ENCODE results near the gene BTF3. TPM values are rescaled to one million over a fixed set of nuclear protein-coding genes. Genes with fewer than 3 reads are reported as not detected.

The BTF3 gene
- total and polyA plus RNA-seq, 9 of the 15 experiments (the other 6 are each of a cell fraction or from before 2014, with no cell fraction given): 534 to 1,637 (median 848) TPM

- H3K4me1 ChIP-seq (replicated peaks in 1 of 2; ENCODE audit: control insufficient read depth in 2 of 2, insufficient read depth in 2 of 2, low read length in 2 of 2): peaks cover 9 to 12% of the 10 kb centered on the region in 2 experiments; a peak in 3 of 5 replicates
- no peaks in the 10 kb centered on the region for H3K36me3 ChIP-seq (ENCODE audit: control insufficient read depth, insufficient read depth, low read length)
- CTCF ChIA-PET (ENCODE audit: low intra/inter-chr PET ratio): no interaction called here
- H3K4me2 ChIP-seq (ENCODE audit: insufficient read depth, low read length): peak overlapping the region; percentile 39
- H3K79me2 ChIP-seq (ENCODE audit: control insufficient read depth, insufficient read depth, low read length): no peaks in the 10 kb centered on the region
- intact Hi-C loops (cut with micrococcal nuclease): no loop called here
- in situ Hi-C loops (cut with MboI): no loop called here
- ATAC-seq: peak; percentile 96
- no TSS peak for BruUV-seq (replicated peaks)
- FAIRE-seq: peak; percentile 99
- 0% methylated on average over 3 of the region's 3 CpGs for WGBS (ENCODE audit: insufficient coverage, low coverage, missing lambda C conversion rate)
- no peaks in the 10 kb centered on the region for H3K9me3 ChIP-seq (replicated peaks; ENCODE audit: control insufficient read depth, insufficient read depth, low read depth, low read length)
- DNase-seq (ENCODE audit: extremely low read depth in 1 of 4, low spot score in 3 of 4): peak; percentile 54 to 86 (median 64)
- peak overlapping the region; percentile 27 for H3K27ac ChIP-seq (ENCODE audit: extremely low read depth, low read depth, low read length)
- H3K9me1 ChIP-seq (ENCODE audit: control insufficient read depth, insufficient read depth, low read length): no peaks in the 10 kb centered on the region
- H2AFZ ChIP-seq (ENCODE audit: low read depth, low read length): peak overlapping the region; percentile 30
- H3K4me3 ChIP-seq: no peak overlapping the region
- H3K9ac ChIP-seq (ENCODE audit: insufficient read depth in 1 of 2, low read depth in 2 of 2, low read length in 2 of 2): peak overlapping the region in 1 of 2 experiments; percentile 47; a peak in 1 of 4 replicates
- POLR2A ChIA-PET: interaction anchor here (0.7 to 2.1 kb wide), 2 partner anchors 9 to 10 kb away, joined by 3 to 9 read pairs; partner anchors contain the start of gene BTF3
- no peaks in the 10 kb centered on the region for H3K27me3 ChIP-seq (ENCODE audit: control insufficient read depth in 2 of 2, insufficient read depth in 2 of 2, low read length in 2 of 2)
- no peaks in the 10 kb centered on the region for H4K20me1 ChIP-seq (replicated peaks; ENCODE audit: control insufficient read depth, insufficient read depth, low read length)
- TF ChIP-seq ZFP91 (CRISPR knock-in tag; IDR thresholded peaks at IDR 0.05) (no peak), TCF3 (CRISPR knock-in tag; IDR thresholded peaks at IDR 0.05) (peak; percentile 92), MNT (conservative IDR thresholded peaks at IDR 0.05) (no peak), U2AF1 (optimal IDR thresholded peaks at IDR 0.05; ENCODE audit: low read depth, low read length) (no peak), SNRNP70 (optimal IDR thresholded peaks at IDR 0.05; ENCODE audit: low read depth, low read length) (no peak), POLR2G (IDR thresholded peaks at IDR 0.05; ENCODE audit: low read depth, low read length) (no peak), MECOM (CRISPR knock-in tag; IDR thresholded peaks at IDR 0.05) (no peak), ZC3H11A (IDR thresholded peaks at IDR 0.05; ENCODE audit: low read depth, low read length) (no peak), ZNF449 (CRISPR knock-in tag; IDR thresholded peaks at IDR 0.05) (no peak), DLX4 (CRISPR knock-in tag; IDR thresholded peaks at IDR 0.05) (no peak), CAMTA2 (CRISPR knock-in tag; conservative IDR thresholded peaks at IDR 0.05) (no peak), RNF2 (IDR thresholded peaks at IDR 0.05) (no peak), ZNF551 (CRISPR knock-in tag; IDR thresholded peaks at IDR 0.05) (no peak), DIDO1 (tag; IDR thresholded peaks at IDR 0.05; ENCODE audit: low read depth) (no peak), TGIF2 (CRISPR knock-in tag; IDR thresholded peaks at IDR 0.05) (no peak), ADNP (tag; IDR thresholded peaks at IDR 0.05) (peak; percentile 40; the same call in 1 of the 2 replicates), DEAF1 (CRISPR knock-in tag; IDR thresholded peaks at IDR 0.05) (no peak), ZZZ3 (IDR thresholded peaks at IDR 0.05) (no peak)
Measured at GRCh38 chr5:73488806-73489205, 9.4 kb upstream of the BTF3 start.
